ENCODE data around the gene TBC1D22A.
"Not testable (repeated sequence)": the region's sequence is repeated elsewhere in the genome, so short reads cannot be mapped to it uniquely, and the experiment has no call there.

The TBC1D22A gene

DNA sequence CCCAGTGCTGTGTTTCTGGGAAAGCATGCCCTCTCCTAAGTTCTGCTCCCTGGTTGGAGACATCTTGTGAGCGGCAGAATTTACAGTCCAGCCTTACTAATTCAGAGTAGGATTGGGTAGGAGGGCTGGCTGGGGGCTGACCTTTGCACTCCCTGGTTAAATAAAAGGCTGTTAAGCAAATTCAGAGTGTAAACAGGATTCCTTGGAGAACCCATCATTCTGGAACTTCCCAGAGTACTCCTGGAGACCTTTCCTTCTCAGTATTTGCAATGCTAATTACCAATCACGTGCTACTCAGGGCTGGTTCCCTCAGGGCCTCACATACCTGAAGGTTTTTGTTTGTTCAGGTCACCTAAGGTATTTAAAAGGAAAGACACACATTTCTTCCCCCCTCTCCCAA lies 340.2 kb downstream of the TBC1D22A start:
- DNase-seq (ENCODE audit: low read depth): no peak

DNA sequence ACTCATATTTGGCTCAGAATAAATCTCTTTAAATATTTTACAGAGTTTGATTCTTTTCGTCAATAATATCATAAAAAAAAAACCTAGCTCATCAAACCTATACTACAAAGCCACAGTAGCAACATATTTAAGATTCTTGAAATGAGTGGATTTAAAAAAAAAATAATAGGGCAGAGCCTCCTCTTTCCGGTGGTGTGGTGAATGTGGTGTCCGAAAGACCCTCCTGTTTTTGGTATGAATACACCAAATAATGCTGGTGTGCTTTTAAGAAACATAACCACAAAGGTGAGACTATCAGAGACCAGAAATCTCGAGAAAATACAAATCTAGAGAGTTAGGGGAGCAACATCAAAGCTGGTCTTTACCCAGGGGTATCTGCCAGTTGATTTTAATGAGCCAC lies 342.6 kb downstream of the TBC1D22A start:
- no peak for DNase-seq (ENCODE audit: low read depth)

DNA sequence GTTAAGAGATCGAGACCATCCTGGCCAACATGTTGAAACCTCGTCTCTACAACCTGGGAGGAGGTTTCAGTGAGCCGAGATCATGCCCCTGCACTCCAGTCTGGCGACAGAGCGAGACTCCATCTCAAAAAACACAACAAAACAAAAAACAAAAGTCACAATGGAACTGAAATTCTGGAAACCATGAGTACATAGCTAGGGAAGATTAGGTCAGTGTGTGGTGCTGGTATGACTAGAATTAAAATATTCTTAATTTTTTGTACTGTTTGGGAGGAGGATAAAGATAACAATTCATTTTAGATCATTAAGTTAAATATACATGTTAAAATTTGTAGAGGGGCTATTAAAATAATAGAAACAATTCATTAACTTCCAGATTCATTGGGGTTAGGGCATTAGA lies 344.4 kb downstream of the TBC1D22A start:
- DNase-seq (ENCODE audit: low read depth): no peak

DNA sequence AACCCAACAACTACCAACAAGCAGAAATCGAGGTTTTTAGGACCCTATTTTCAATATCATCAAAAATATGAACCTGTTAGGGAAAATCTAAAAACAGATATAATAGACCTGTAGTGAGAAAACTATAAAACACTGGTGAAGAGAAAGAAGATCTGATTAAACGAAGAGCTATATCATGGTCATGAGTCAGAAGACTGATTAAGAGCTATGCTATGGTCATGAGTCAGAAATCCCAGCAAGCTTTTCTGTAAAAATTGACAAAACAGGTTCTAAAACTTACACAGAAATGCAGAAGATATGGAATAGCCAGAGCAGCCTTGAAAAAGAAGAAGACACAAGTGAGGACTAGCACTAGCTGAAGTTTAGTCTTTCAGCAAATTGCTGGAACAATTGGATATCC lies 345.0 kb downstream of the TBC1D22A start:
- peak; percentile 51 for DNase-seq (ENCODE audit: low read depth)

DNA sequence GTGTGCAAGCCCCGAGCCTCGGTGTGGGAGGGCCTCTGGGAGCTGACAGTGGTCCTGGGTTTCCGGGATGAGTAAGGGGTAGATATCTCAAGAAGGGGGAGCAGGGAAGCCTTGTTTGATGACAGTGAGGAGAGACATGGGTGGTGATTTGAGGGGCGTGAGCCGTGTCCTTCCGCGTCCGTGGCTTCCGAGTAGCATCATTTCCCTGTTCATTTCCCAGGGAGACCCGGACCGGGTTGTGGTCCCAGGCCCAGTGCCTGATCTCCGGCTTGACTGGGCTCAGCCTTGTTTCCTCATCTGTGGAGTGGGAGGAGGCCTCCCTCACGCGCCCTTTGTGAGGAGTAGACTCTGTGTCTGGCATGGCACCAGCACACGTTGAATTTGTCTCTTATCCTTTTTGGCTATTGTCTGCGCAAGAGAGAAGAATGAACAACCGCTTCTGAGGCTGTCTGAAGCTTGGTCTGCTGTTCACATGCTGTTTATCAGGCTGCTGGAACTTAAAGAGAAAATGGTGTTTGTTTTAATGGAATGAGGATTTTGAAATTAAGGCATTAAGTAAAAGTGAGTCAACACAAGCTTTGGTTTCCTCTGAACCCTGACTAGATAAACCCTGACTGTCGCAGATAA lies 348.5 kb downstream of the TBC1D22A start:
- DNase-seq (ENCODE audit: low read depth): no peak

DNA sequence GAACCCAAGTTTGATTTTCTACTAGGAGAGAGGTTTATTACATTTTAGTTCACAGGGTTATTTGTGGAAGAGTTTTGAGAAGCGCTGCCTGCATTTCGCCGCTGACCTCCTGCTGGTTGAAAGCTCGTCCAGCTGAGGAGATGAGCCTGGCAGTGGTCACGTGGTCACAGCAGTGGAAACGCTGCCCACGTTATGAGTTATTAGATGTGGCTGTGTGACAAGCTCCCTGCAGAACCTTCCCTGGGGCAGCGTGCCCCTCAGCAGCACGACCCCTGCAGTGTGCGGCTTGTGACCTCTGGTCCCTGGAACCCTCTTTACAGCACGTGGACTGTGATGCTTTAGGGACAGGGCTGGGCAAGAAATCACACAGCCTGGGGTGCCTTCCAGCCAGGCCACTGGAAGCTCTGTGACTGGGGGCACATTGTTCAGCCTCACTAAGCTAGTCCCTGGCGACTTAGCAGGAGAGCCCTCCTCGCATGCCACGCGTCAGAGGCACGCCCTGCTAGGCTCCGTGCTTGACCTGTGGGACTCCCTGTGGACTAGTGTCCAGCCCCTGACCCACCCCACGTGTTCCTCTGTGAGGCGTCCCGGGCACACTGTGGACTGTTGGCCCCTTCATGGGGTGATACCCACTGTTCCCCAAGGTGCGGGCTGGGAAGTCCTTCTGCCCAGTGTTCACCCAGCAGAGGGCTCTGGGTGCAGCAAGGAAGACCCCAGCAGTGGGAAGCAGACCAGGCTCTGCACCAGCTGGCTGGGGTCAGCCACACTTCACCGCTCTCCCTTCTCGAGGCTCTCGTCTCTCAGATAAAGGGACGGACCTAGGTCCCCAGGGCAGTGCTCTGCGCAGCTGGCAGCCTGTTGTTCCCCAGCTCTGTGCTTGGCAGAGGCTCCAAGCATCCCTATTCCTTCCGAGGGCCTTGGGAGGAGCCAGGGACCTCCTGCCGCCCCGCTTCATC lies 349.5 kb downstream of the TBC1D22A start:
- DNase-seq (ENCODE audit: low read depth): no peak

DNA sequence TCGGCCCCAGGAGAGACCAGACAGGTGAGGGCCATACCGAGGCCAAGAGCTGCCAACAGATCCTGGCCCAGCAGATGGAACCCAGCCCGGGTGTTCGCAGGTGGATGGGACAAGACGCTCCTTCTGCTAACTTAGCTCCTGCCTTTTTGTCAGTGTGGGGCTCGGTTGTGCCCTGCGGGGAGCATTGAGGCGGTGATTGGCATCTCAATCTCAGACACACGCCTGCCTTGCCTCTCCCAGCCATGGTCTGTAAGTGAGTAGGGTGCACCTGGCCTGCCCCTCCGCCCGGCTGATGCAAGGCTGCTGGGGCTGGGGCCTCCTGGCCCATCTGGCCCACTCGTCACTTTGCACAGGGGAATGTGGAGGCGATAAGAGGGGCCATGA lies 350.1 kb downstream of the TBC1D22A start:
- DNase-seq (ENCODE audit: low read depth): no peak

DNA sequence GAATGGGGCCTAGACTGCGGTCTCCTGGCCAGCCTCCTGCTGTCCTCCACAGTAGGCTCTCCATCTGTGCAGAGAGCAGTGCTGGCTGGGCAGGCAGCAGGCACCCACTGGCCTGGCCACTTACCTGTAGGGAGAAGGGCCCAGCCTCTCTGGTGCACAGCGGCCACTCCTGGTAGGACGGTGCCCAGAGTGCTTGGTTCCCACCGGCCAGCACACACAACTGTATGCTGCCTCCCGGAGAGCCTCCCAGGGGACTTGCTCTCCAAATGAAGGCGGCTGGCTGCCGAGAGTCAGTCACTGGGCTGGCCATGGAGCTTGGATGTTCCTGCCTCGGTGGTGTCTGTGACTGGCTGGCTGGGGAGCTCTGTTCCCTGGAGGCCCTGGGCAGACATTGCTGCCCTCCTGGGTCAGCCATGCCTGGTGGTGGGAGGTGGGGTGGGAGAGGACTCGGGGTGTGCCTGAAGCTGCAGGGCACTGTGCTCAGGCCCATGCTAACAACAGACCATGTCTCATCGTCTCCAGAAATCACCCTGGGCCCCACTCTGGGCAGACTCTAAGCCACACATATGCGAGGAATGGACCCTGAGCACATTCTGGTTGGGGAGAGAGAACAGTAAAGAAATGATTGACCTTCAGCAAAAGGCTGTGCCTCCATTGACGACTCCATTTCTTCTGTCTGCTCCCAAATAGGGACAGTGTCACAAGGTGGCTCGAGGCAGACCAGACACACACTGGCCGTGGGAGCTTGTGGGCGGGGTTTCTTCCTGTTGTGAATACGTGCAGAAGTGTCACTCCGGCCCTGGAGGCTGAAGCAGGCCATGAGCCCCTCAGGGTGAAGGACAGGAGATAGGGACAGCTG lies 350.8 kb downstream of the TBC1D22A start:
- no peak for DNase-seq (ENCODE audit: low read depth)

DNA sequence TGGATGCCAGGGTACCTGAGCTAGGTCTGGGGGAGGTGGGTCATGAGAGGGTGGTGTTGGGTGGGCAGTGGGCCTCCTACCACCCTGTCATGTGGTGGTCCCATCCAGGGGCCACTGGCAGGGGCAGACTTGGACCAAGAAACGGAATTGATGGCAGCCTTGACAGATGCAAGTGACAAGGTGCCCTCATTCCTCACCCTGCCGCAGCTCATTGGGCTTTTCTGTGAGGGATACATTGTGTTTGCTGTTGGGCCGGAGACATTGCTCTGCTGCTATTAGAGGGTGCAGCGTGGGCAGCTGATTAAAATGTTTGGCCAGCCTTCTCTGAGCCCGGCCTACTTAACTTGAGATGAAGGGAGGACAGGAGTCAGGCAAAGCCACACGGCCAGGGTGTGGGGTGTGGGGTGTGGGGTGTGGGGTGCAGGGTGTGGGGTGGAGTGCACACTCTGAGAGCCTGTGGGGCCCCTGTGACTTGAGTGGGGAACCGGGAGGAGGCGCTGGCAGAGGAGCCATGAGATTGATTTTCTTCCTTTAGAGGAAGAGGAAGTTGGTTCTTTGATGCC lies 351.5 kb downstream of the TBC1D22A start:
- no peak for DNase-seq (ENCODE audit: low read depth)

DNA sequence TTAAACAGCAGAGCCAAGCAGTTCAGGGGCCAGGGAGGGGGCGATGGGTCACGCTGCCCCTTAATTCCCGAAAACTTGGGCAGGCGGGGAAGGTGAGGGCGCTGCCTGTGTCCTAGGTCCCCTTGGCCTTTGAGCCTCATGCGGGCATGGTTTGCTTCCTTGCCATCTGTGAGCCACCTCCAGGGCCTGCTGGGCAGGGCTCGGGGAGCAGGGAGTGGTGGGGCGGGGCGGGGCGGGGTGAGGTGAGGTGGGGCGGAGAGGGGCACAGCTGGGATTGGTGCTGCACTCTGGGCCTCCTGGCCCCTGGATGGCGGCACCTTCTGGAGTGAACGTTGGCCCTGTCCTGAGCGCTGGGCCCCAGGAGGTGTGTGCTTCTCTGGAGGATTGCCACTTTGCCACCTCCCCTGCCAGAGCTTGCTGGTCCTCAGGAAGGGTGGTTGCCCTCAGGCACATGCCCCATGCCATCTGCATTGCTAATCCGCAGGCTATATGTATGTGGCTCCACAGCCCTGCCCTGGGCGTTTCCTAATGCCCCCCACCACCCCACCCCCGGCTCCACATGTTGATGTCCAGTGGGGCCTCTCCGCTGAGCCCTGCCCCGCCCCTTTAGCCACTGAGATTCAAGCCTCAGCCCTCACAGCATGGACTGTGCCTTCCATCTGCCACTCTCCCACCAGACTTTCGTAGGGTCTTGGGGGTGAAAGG lies 352.5 kb downstream of the TBC1D22A start:
- no peak for DNase-seq (ENCODE audit: low read depth)

DNA sequence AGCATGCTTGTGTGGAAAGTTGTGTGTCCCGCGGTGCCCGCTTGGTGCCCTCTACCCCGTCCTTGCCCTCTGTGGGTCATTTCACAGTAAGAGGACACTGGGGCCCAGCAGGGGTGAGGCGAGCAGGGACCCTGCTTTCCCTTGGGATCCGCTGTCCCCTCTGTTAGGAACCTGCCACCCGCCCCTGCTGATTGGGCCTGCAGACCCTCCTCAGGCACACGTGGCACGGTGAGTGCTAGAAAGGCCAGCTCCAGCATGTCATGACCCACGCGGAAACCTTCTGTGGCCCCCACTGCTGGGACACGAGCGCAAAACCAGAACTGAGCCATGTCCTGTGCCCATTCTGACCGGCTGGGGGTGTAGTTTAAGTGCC lies 353.1 kb downstream of the TBC1D22A start:
- DNase-seq (ENCODE audit: low read depth): no peak

DNA sequence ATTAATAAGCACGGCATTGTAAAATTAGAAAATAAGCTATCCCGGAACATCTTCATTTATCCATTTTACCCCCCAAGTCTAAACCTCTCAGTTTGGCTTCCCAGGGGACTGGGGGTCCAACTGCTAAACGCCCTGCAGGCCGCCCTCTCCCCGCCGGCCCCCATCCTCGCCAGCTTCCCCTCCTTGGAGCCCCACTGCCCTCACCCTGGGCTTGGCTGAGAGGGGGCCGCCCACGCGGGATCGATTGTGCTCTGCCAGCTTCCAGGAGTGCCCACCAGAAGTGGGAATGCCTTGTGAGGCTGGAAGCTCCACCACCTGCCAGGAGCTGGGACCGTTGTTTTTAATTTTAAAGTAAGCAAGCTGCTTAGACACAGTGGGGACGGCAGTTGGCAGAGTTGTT lies 353.5 kb downstream of the TBC1D22A start:
- no peak for DNase-seq (ENCODE audit: low read depth)

DNA sequence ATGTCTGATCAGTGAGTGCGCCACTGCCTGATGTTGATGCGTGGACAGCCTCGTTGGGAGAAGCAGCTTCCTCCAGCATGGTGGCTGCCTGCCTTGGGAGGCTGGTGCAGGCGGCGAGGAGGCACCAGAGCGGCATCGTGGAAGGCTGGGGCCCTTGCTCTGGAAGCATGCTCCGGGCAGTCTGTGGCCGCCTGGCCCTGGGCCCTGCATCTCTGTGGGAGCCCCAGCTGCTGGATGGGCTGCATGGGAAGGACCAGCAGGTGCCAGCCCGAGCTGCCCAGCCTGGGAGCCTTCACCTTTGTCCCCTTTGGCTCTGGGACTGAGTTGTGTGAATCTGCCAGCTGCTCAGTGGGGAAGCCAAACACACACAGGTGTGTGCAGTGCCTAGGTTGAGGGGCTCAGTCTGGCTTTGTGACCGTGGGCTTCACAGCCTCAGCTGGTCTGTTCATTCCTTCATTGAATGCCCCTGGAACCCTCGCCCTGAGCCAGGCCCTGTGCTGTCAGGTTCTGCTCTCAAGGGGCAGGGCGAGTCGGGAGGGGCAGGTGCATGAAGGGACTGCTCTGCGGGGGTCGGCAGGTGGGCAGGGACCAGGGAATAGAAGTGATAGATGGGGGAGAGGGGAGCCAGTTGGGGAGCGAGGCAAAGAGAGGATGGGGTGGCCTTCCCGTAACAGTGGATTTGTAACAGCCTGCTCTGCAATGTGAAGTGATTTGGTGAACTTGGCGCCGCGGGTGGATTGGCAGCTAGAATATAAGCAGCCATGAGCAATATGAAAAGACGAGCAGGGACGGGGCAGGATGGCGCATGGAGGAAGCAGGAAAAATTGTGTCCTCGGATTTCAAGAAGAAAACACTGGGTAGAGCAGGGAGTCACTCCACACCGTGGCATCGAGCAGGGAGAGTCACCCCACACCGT lies 354.2 kb downstream of the TBC1D22A start:
- DNase-seq (ENCODE audit: low read depth): no peak

DNA sequence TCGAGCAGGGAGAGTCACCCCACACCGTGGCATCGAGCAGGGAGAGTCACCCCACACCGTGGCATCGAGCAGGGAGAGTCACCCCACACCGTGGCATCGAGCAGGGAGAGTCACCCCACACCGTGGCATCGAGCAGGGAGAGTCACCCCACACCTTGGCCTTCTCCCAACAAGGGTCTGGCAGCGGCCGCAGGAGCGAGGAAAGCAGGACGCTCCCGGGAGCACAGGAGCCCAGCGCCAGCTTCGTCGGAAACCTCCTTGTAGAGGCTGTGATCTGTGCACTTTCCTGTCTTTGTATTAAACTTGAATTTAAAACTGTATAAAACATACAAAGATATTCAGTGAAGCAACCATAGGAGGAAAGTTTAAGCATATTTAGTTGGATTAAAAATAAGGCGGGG lies 355.0 kb downstream of the TBC1D22A start:
- DNase-seq (ENCODE audit: low read depth): not testable (repeated sequence)

DNA sequence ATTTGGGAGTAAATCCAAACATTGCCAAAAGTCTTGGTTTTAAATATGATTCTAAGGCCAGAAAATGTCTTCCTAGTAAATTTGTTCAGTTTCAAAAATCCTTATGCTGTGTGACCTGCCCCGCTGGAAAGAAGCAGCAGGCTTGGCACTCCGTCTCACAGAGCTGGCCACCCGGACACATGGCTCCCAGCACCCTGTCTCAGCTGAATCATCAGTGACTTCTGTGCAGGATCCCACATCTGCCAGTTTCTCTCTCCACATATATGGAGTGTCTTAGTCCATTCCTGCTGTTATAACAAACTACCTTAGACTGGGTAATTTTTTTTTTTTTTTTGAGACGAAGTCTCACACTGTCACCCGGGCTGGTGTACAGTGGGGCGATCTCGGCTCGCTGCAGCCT lies 356.7 kb downstream of the TBC1D22A start:
- no peak for DNase-seq (ENCODE audit: low read depth)

DNA sequence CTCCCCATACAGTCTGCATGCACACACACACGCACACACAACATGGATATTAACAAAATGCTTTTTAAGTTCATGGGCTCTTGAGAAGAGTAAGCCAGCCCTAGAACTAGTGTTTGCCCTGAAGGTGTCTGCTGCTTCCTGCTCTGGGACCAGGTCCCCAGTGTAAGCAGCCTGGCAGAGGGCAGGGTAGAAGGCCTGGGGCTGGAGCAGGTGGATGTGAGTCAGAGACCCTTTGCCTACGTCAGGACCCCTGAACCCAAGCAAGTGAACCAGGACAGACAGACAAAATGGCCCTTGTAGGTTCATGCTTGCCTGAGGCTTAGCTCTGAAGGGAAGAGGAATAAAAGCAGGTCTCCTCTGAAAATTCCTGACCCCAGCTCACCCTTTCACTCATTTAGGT lies 357.9 kb downstream of the TBC1D22A start:
- no peak for DNase-seq (ENCODE audit: low read depth)

DNA sequence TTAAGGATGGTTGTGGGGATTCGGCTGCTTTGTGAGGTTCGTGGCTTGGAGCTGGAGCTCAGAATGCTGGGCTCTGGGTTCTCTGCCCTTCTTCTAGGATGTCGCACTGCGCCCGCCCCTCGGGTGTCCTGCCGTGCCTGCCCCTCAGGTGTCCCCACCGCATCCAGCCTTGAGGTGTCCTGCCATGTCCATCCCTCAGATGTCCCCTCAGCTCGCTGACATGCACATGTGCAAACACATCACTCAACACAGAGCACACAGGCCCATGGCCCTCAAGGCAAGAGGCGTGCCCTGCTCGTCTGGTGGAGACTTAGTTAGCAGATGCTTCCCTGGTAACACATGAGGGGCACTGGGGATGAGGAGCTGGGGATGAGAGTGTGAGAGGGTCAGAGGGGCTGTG lies 359.3 kb downstream of the TBC1D22A start:
- no peak for DNase-seq (ENCODE audit: low read depth)

DNA sequence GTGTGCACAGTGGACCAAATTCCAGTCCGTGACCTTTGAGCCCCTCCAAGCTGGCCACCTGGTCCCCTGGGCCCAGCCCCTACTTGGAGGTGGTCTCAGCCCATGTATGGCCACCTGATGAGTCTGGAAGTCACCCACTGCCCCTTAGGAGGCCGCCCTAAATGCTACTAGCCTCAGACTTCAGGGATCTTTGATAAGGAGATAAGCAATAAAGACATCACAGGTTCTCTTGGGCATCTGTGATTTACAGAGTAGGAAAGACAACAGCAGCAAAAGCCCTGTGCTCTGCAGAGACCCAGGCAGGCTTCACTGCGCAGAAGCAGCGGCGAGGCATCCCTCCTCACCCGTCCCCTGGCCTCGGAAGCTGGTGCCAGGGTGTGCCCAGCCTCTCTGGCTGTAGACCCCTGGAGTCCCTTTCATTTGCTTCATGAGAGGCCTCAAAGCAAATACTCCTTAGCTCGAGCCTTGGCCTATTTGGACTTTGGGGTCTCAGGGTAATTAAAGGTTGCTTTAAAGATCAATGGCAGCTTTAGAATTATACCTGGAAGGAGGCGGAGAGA lies 360.1 kb downstream of the TBC1D22A start:
- no peak for DNase-seq (ENCODE audit: low read depth)

DNA sequence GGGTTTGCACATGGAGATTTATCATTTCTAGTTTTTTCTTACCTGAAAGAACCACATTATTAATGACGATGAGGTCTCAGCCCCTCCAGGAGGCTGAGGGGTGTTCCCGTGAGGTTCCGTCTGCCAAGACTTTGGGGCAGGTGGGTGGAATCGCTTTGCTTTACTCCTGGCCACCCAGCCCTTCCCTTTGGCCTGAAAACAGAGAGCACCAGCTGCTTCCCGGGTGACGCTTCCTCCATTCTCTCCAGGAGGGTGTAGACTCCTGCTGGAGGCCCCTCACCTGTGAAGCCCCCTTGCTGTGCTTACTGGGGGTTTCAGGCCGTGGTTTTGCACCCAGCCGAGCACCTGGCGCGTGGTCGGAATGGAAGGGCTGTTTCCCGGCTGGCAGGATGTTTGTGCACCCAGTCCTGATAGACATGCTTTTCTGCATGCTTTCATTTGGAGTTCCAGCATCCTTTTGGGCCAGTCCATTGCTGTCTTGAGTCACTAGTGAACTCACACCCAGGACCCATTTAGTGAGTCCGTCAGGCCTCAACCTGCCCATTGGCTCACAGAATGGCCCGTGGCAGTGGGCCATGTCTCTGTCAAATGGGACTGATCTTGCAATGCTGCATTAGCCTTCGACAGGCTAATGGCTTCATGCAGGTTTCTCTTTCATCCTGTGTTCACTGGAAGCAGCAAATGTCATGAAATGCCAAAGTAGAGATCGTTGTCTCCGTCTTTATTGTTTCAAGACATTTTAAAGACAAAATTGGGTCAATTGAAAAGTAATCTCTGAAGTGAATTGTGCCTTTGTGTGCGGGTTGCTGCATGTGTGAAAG lies 360.8 kb downstream of the TBC1D22A start:
- DNase-seq (ENCODE audit: low read depth): no peak
